HEK293T (cell line): Measurements from ENCODE around the gene MYO5C.

ENCODE experiments used
- CTBP1 ChIP-seq: fragments of 450-650 bp; IDR thresholded peaks from 2 replicates; pipeline ENCODE4 v1.6.1; 2016; ENCODE audit warnings: borderline replicate concordance
- ELF4 ChIP-seq: fragments of 450-650 bp; IDR thresholded peaks from 2 replicates; pipeline ENCODE4 v1.6.1; 2017; ENCODE audit warnings: antibody characterized with exemption
- FOXA1 ChIP-seq: fragments of 450-650 bp; IDR thresholded peaks from 2 replicates; pipeline ENCODE4 v1.6.1; 2016; ENCODE audit warnings: mild to moderate bottlenecking
- FOXM1 ChIP-seq: fragments of 450-650 bp; IDR thresholded peaks from 2 replicates; pipeline ENCODE4 v1.6.1; 2017; ENCODE audit warnings: mild to moderate bottlenecking, borderline replicate concordance
- L3MBTL2 ChIP-seq: fragments of 450-650 bp; conservative IDR thresholded peaks from 2 replicates; pipeline ENCODE4 v1.6.1; 2016; ENCODE audit warnings: mild to moderate bottlenecking
- PKNOX1 ChIP-seq: fragments of 450-650 bp; IDR thresholded peaks from 2 replicates; pipeline ENCODE4 v1.6.1; 2016
- SP1 ChIP-seq: fragments of 450-650 bp; IDR thresholded peaks from 2 replicates; pipeline ENCODE4 v1.6.1; 2017
- SUZ12 ChIP-seq: fragments of 450-650 bp; IDR thresholded peaks from 2 replicates; pipeline ENCODE4 v1.6.1; 2016; ENCODE audit warnings: mild to moderate bottlenecking

DNA sequence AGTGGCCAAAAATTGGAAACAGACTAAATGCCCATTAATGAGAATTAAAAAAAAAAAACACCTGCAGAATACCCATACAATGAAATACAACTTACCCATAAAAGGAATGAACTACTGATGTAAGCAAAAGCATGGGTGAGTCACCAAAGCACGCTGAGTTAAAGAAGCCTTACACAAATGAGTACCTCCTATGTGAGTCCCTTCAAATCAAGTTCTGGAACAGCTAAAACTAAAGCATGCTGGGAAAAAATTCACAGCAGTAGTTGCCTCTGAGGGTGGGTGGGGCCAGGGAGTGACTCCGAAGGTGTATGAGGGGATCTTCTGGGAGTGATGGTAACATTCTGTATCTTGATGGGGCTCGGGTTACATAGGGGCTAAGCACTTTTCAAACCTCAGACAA is 11.4 kb downstream of the MYO5C start:
- TF ChIP-seq CTBP1 (no peak), ELF4 (no peak), FOXA1 (no peak), SUZ12 (no peak), SP1 (no peak), FOXM1 (no peak), PKNOX1 (no peak), L3MBTL2 (no peak)
